ENCODE data around the gene STXBP3. TPM values are rescaled to one million over a fixed set of nuclear protein-coding genes. Genes with fewer than 3 reads are reported as not detected.

Gene STXBP3
- total and polyA plus RNA-seq, 2 donors (not counting 1 experiment from before 2014, with no cell fraction given): 55.3 to 71.0 TPM

- Histone ChIP-seq H3K79me2 (ENCODE audit: control insufficient read depth, insufficient read depth, low read length) (no peaks in the 10 kb centered on the region), H3K27me3 (ENCODE audit: control insufficient read depth, insufficient read depth, low read length) (no peaks in the 10 kb centered on the region), H3K4me1 (ENCODE audit: control insufficient read depth, extremely low read depth, insufficient read depth, low read length) (peaks cover 4% of the 10 kb centered on the region), H3K9me3 (ENCODE audit: control insufficient read depth, insufficient read depth, low read depth, low read length) (no peaks in the 10 kb centered on the region), H3K9ac (ENCODE audit: insufficient read depth, low read length) (no peak overlapping the region), H3K4me3 (replicated peaks in 1 of 4; ENCODE audit: control extremely low read depth in 1 of 4, insufficient read depth in 1 of 4, low read depth in 3 of 4, low read length in 4 of 4) (no peak overlapping the region), H3K36me3 (ENCODE audit: control insufficient read depth, insufficient read depth, low read length) (no peaks in the 10 kb centered on the region), H4K20me1 (ENCODE audit: control insufficient read depth, extremely low read depth, insufficient read depth, low read length) (no peaks in the 10 kb centered on the region), H3K27ac (ENCODE audit: insufficient read depth, low read length) (no peak overlapping the region), H2AFZ (ENCODE audit: low read length) (no peak overlapping the region), H3K4me2 (ENCODE audit: extremely low read depth, insufficient read depth, low read length) (no peak overlapping the region)
- DNase-seq (ENCODE audit: low read depth in 2 of 2): peak in 1 of 2 donors; percentile 12
- TF ChIP-seq EZH2 (IDR thresholded peaks at IDR 0.05; ENCODE audit: low read length, missing control alignments): no peak
- no peak for TF ChIP-seq CTCF (conservative IDR thresholded peaks at IDR 0.05 in 1 of 2, IDR thresholded peaks at IDR 0.05 in 1 of 2; ENCODE audit: low read depth in 1 of 2, low read length in 2 of 2)
Observed at GRCh38 chr1:108858230-108858950, 111.9 kb downstream of the STXBP3 start.

Other genes with a start within 250 kb of the STXBP3 start
- gene EEIG2, start 186.6 kb upstream of the STXBP3 start, total RNA-seq: 18.5 and 27.2 TPM in 2 replicates
- gene EEIG2, start 186.6 kb upstream of the STXBP3 start, polyA plus RNA-seq: 13.7 and 17.5 TPM in 2 replicates
- 3.0 and 4.1 TPM in 2 replicates for gene HENMT1, start 85.6 kb upstream of the STXBP3 start, total RNA-seq
- gene HENMT1, start 85.6 kb upstream of the STXBP3 start, polyA plus RNA-seq: 3.8 and 5.3 TPM in 2 replicates
- 11.6 and 17.8 TPM in 2 replicates for gene PRPF38B, start 54.4 kb upstream of the STXBP3 start, total RNA-seq
- gene PRPF38B, start 54.4 kb upstream of the STXBP3 start, polyA plus RNA-seq: 27.2 and 28.8 TPM in 2 replicates
- gene FNDC7, start 33.8 kb upstream of the STXBP3 start, total RNA-seq: under 0.01 and 0.17 TPM in 2 replicates
- gene FNDC7, start 33.8 kb upstream of the STXBP3 start, polyA plus RNA-seq: 0.03 and 0.06 TPM in 2 replicates
- 0.17 and 0.26 TPM in 2 replicates for gene AKNAD1, start 110.4 kb downstream of the STXBP3 start, total RNA-seq
- 0.71 and 1.2 TPM in 2 replicates for gene AKNAD1, start 110.4 kb downstream of the STXBP3 start, polyA plus RNA-seq
- 28.0 and 36.2 TPM in 2 replicates for gene GPSM2, start 130.3 kb downstream of the STXBP3 start, total RNA-seq
- 32.6 and 61.1 TPM in 2 replicates for gene GPSM2, start 130.3 kb downstream of the STXBP3 start, polyA plus RNA-seq
- gene CLCC1, start 216.8 kb downstream of the STXBP3 start, total RNA-seq: 30.6 and 31.0 TPM in 2 replicates
- gene CLCC1, start 216.8 kb downstream of the STXBP3 start, polyA plus RNA-seq: 30.2 and 33.1 TPM in 2 replicates